Measurements from ENCODE around the gene MCOLN2.

Gene MCOLN2

DNA sequence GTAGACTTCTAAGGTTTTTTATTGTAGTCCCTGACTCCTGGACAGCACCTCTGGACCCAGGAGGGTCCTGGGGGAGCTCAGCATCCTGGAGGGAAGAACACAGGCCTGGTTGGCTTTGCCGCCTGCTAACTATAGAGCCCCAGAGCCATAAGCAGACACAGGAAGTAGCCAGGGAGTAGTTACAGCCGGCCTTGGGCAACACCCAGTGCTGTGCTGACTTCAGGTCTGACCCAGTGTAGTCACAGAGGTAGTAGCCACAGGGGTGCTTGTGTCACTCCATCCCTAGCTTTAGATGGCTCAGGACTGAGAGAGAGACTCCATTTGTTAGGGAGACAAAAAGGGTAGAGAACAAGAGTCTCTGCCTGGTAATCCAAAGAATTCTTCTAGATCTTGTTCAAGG, 21.9 kb downstream of the MCOLN2 start:
- TF ChIP-seq, protein P1, sequence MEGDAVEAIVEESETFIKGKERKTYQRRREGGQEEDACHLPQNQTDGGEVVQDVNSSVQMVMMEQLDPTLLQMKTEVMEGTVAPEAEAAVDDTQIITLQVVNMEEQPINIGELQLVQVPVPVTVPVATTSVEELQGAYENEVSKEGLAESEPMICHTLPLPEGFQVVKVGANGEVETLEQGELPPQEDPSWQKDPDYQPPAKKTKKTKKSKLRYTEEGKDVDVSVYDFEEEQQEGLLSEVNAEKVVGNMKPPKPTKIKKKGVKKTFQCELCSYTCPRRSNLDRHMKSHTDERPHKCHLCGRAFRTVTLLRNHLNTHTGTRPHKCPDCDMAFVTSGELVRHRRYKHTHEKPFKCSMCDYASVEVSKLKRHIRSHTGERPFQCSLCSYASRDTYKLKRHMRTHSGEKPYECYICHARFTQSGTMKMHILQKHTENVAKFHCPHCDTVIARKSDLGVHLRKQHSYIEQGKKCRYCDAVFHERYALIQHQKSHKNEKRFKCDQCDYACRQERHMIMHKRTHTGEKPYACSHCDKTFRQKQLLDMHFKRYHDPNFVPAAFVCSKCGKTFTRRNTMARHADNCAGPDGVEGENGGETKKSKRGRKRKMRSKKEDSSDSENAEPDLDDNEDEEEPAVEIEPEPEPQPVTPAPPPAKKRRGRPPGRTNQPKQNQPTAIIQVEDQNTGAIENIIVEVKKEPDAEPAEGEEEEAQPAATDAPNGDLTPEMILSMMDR (IDR thresholded peaks at IDR 0.05; ENCODE audit: extremely low read depth, missing control alignments), result no peak
- DNase-seq (ENCODE audit: low spot score), result no peak

DNA sequence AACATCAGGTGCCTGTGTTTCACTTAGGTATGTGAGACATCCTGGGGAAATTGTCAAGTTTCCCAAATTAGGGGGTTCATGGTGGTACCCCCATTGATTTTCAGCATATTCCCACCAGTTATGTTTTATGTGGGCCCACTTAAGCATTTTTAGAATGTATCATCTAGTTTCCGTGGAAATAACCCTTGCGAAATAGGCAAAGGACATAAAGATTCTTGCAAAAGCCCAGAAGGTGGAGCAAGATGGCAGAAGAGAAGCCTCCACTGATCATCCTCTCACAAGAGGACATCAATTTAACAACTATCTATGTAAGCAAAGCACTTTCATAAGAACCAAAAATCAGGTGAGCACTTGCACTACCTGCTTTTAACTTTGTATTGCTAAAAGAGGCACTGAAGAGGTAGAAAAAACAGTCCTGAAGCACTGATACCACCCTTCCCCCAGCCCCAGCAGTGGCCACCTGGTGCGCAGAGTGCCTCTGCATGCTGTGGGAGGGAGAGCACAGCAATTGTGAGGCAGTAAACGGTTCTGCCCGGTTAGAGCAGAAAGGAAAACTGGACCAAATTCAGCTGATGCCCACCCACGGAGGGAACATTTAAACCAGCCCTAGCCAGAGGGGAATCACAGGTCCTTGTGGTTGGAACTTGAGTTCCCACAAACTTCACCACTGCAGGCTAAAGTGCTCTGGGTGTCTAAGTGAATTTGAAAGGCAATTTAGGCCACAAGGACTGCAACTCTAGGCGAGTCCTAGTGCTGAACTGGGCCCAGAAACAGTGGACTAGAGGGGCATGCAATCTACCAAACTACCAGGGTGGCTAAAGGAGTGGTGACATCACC, 23.2 kb downstream of the MCOLN2 start:
- DNase-seq (ENCODE audit: low spot score), result no peak
- TF ChIP-seq, protein P1 (IDR thresholded peaks at IDR 0.05; ENCODE audit: extremely low read depth, missing control alignments), result no peak

DNA sequence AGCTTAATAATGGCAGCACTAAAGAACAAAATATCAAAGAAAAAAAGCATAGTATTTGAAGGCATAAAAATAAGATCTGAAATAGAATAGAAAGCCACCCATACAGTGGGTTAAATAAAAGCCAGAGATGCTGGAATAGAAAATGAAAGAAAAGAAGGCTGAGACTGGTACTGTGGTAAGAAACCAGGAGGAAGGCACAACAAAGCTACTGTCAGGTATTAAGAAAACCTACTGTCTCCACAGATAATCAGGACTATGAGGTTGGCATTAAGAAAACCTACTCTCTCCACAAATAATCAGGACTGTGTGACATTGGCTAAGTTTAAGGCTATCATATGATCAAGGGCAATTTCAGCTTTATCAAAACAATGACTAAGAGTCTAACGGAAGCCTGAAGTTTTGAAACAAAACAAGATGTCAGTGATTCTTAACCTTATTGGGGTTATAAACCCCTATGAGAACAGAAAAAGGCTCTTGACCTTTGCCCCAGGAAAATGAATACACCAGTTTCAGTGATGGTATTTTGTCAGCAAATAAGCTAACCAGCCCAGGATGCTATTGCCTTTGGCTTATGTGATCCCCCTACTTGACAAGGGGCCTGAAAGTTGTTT, 24.4 kb downstream of the MCOLN2 start:
- TF ChIP-seq, protein P1 (IDR thresholded peaks at IDR 0.05; ENCODE audit: extremely low read depth, missing control alignments), result no peak
- no peak for DNase-seq (ENCODE audit: low spot score)

DNA sequence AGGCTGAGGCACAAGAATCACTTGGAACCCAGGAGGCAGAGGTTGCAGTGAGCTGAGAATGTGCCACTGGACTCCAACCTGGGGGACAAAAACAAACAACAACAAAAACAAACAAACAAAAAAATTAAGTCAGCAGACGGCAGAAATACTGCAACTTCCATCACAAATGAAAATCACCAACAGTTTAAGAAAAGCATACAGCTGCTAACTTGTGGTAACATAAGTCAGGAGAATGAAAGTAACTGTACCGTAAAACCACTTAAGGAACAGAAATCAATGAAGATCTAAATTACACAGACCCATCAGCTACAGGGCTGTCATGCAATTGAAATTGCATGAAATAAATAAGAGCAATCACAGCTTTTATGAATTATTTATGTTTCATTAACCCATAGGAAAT, 25.0 kb downstream of the MCOLN2 start:
- TF ChIP-seq, protein P1 (IDR thresholded peaks at IDR 0.05; ENCODE audit: extremely low read depth, missing control alignments), result no peak
- DNase-seq (ENCODE audit: low spot score), result no peak

DNA sequence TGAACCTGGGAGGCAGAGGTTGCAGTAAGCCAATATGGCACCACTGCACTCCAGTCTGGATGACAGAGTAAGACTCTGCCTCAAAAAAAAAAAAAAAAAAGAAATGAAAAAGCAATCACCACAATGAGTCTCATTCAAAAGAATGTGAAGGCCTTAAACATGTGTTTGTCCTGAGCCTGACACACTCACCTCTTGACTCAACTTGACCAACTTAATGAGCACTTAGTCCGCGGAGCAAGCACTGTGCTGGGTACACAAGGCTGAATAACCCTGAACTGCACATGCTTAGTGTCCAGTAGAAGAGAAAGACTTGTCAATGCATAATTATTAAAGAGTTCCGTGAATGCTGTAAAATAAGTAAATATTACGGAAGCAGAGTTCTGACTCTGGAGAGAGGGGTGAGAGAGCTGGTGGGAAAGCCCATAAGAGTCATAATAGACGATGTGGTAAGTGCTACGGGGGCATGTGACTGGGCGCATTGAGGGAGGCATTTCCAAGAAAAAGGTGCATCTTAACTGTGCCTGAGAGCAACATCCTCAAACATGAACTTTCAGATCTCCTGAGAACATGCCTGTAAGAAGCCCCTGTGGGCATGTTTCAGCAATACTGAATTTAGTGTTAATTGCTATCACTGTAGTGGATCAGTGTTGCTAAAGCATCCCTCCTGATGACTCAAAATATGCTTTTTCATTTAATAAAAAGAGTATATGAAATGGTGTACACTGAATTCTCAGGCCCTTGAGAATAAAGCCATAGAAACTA, 27.2 kb downstream of the MCOLN2 start:
- TF ChIP-seq, protein P1 (IDR thresholded peaks at IDR 0.05; ENCODE audit: extremely low read depth, missing control alignments), result no peak
- DNase-seq (ENCODE audit: low spot score), result peak; percentile 41

DNA sequence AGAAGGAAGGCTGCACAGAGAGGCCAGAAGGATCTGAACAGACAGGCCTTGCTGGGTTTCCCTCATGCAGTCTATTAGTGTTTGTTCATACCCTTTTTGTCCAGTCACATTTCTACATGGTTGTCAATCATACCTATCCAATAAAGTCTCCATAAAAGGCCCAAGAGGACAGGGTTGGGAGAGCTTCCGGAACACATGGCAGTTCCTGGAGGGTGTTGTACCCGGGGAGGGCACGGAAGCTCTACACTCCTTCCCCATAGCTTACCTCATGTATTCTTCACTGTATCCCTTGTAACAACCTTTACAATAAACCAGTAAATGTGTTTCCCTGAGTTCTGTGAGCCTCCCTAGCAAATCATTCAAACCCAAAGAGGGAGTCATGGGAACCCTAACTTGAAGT, 28.0 kb downstream of the MCOLN2 start:
- TF ChIP-seq, protein P1 (IDR thresholded peaks at IDR 0.05; ENCODE audit: extremely low read depth, missing control alignments), result no peak
- no peak for DNase-seq (ENCODE audit: low spot score)

DNA sequence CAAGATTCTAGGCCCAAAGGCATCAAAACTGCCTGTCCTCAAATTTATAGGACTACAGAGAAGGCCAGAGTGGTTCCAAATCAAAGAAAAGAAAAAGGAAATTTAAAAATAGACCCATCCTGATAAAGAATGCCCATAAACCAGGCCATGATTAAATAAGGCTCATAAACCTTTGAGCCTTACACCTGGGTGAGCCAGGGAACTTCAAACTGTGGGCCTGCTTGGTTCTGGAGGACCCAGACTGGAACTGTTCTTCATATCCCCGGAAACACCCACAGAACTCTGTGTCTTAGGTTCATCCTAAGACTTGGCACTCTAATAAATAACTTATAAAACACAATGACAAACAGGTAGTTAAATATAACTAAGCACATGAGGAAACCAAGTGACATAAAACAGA, 28.8 kb downstream of the MCOLN2 start:
- DNase-seq (ENCODE audit: low spot score), result no peak
- TF ChIP-seq, protein P1 (IDR thresholded peaks at IDR 0.05; ENCODE audit: extremely low read depth, missing control alignments), result no peak
